H1 (cell line): ENCODE measurements around the gene CRTAP. TPM values are rescaled to one million over a fixed set of nuclear protein-coding genes. Genes with fewer than 3 reads are reported as not detected.

ENCODE experiments used
- CTCF ChIA-PET: fragments of 300-600 bp; sonication (Branson Sonifier 250); formaldehyde crosslinking; loops from one replicate; lab custom pipeline; 2021; ENCODE audit not compliant: partially characterized antibody; lab: Charles Lee
- POLR2A ChIA-PET: fragments of 300-600 bp; sonication (Branson Sonifier 250); formaldehyde crosslinking; loops from one replicate; lab custom pipeline; 2021; ENCODE audit warnings: inconsistent platforms; ENCODE audit not compliant: partially characterized antibody; lab: Charles Lee
- DNase-seq, 2 experiments: peaks; one replicate each; pipeline versions ENCODE4 v3.0.0 to v3.0.0-alpha.2; 2010 to 2022; ENCODE audit warnings: low spot score in 2 of 2, low read depth in 1 of 2, mixed read lengths in 1 of 2
- FAIRE-seq: peaks from 2 replicates; lab custom pipeline; 2011; peaks lifted over from hg19 to GRCh38; lab: Jason Lieb, UNC
- H2AFZ ChIP-seq: 2 replicates; pipeline ENCODE4 v1.8.1; 2012; ENCODE audit warnings: low read length, inconsistent platforms
- H2AK5ac ChIP-seq: 2 replicates; pipeline ENCODE4 v1.6.1; 2013; ENCODE audit warnings: low read depth, low read length
- H2BK120ac ChIP-seq: replicated peaks from 2 replicates; pipeline ENCODE3; 2013; ENCODE audit warnings: low read depth, low read length, inconsistent platforms
- H2BK12ac ChIP-seq: 2 replicates; pipeline ENCODE4 v1.6.1; 2013; ENCODE audit warnings: low read depth, low read length
- H2BK15ac ChIP-seq: 2 replicates; pipeline ENCODE4 v1.6.1; 2013; ENCODE audit warnings: low read length
- H2BK20ac ChIP-seq: 2 replicates; pipeline ENCODE4 v1.6.1; 2013; ENCODE audit warnings: low read length
- H2BK5ac ChIP-seq: 2 replicates; pipeline ENCODE4 v1.6.1; 2013; ENCODE audit warnings: low read depth, low read length
- H3K14ac ChIP-seq: 2 replicates; pipeline ENCODE4 v1.6.1; 2013; ENCODE audit warnings: inconsistent platforms; ENCODE audit not compliant: insufficient read length
- H3K18ac ChIP-seq: 2 replicates; pipeline ENCODE4 v1.6.1; 2013; ENCODE audit warnings: low read length; ENCODE audit errors: extremely low read depth
- H3K23ac ChIP-seq: 2 replicates; pipeline ENCODE4 v1.6.1; 2013; ENCODE audit warnings: inconsistent platforms; ENCODE audit not compliant: insufficient read length
- H3K23me2 ChIP-seq: 2 replicates; pipeline ENCODE4 v1.6.1; 2013; ENCODE audit warnings: low read depth, low read length
- H3K27ac ChIP-seq: 2 replicates; pipeline ENCODE4 v1.6.1; 2011; ENCODE audit warnings: low read depth, low read length, inconsistent platforms
- H3K27me3 ChIP-seq, 4 experiments: replicated peaks in 1 of 4; 1 replicate in 1 of 4; 2 replicates in 3 of 4; pipeline versions ENCODE4 v1.6.1 to v1.8.1; 2011 to 2013; ENCODE audit warnings: low read length in 3 of 4, mild to moderate bottlenecking in 3 of 4, inconsistent platforms in 2 of 4, mixed read lengths in 2 of 4, moderate library complexity in 1 of 4; ENCODE audit not compliant: control insufficient read depth in 3 of 4, insufficient read depth in 3 of 4; ENCODE audit errors: extremely low read depth in 1 of 4
- H3K36me3 ChIP-seq, 4 experiments: 2 replicates each; pipeline versions ENCODE4 v1.6.1 to v1.8.1; 2011 to 2013; ENCODE audit warnings: mild to moderate bottlenecking in 4 of 4, low read length in 3 of 4, moderate library complexity in 2 of 4, control low read depth in 1 of 4, inconsistent platforms in 1 of 4; ENCODE audit not compliant: insufficient read depth in 4 of 4, control insufficient read depth in 2 of 4
- H3K4ac ChIP-seq: replicated peaks from 2 replicates; pipeline ENCODE3; 2013; ENCODE audit warnings: low read length, low read depth, mixed read lengths, inconsistent platforms; ENCODE audit not compliant: insufficient read length
- H3K4me1 ChIP-seq, 4 experiments: replicated peaks in 1 of 4; 1 replicate in 1 of 4; 2 replicates in 3 of 4; pipeline versions ENCODE4 v1.6.1 to v1.8.1; 2011 to 2013; ENCODE audit warnings: low read length in 3 of 4, inconsistent platforms in 2 of 4, mixed read lengths in 1 of 4; ENCODE audit not compliant: insufficient read depth in 4 of 4, control insufficient read depth in 3 of 4
- H3K4me2 ChIP-seq, 2 experiments: 2 replicates each; pipeline versions ENCODE4 v1.6.1 to v1.8.1; 2011 to 2013; ENCODE audit warnings: low read depth in 2 of 2, low read length in 2 of 2, control low read depth in 1 of 2, inconsistent platforms in 1 of 2, mild to moderate bottlenecking in 1 of 2; ENCODE audit not compliant: insufficient read depth in 1 of 2
- H3K4me3 ChIP-seq, 4 experiments: fragments of 200-600, 300-600 bp in 1 of 4; sonication (generic), shearing (Covaris generic), sonication (Bioruptor Twin) in 1 of 4; 2 replicates each; pipeline versions ENCODE4 v1.5.1 to v1.8.1; 2011 to 2016; ENCODE audit warnings: low read length in 4 of 4, low read depth in 3 of 4, control low read depth in 2 of 4, inconsistent platforms in 2 of 4, mild to moderate bottlenecking in 2 of 4, mixed read lengths in 1 of 4, moderate library complexity in 1 of 4; ENCODE audit not compliant: insufficient read depth in 2 of 4; ENCODE audit errors: extremely low read depth in 1 of 4
- H3K56ac ChIP-seq: replicated peaks from 2 replicates; pipeline ENCODE3; 2013; ENCODE audit warnings: low read depth, mild to moderate bottlenecking, mixed read lengths, low read length, inconsistent platforms; ENCODE audit not compliant: insufficient read length
- H3K79me1 ChIP-seq: 2 replicates; pipeline ENCODE4 v1.6.1; 2013; ENCODE audit warnings: low read depth, low read length, control low read depth
- H3K79me2 ChIP-seq, 2 experiments: 2 replicates each; pipeline versions ENCODE4 v1.6.1 to v1.8.1; 2012 to 2013; ENCODE audit warnings: low read length in 2 of 2, mild to moderate bottlenecking in 2 of 2, inconsistent platforms in 1 of 2; ENCODE audit not compliant: insufficient read depth in 2 of 2, control insufficient read depth in 1 of 2
- H3K9ac ChIP-seq, 4 experiments: replicated peaks in 1 of 4; 1 replicate in 1 of 4; 2 replicates in 3 of 4; pipeline versions ENCODE4 v1.6.1 to v1.8.1; 2011 to 2013; ENCODE audit warnings: low read depth in 3 of 4, low read length in 3 of 4, control low read depth in 2 of 4, mild to moderate bottlenecking in 2 of 4, moderate library complexity in 2 of 4, inconsistent platforms in 1 of 4; ENCODE audit errors: extremely low read depth in 1 of 4
- H3K9me3 ChIP-seq, 2 experiments: 2 replicates each; pipeline versions ENCODE4 v1.6.1 to v1.8.1; 2012 to 2013; ENCODE audit warnings: mild to moderate bottlenecking in 2 of 2, moderate library complexity in 2 of 2, control low read depth in 1 of 2, inconsistent platforms in 1 of 2, low read depth in 1 of 2, low read length in 1 of 2, mixed read lengths in 1 of 2; ENCODE audit not compliant: insufficient read depth in 2 of 2
- H4K20me1 ChIP-seq, 2 experiments: replicated peaks in 1 of 2; 2 replicates each; pipeline versions ENCODE3 to v1.8.1; 2011 to 2013; ENCODE audit warnings: inconsistent platforms in 2 of 2, low read length in 2 of 2, mild to moderate bottlenecking in 1 of 2; ENCODE audit not compliant: insufficient read depth in 2 of 2, control insufficient read depth in 1 of 2
- H4K5ac ChIP-seq: 2 replicates; pipeline ENCODE4 v1.6.1; 2013; ENCODE audit warnings: low read length, low read depth, mixed read lengths, inconsistent platforms; ENCODE audit not compliant: insufficient read length
- H4K8ac ChIP-seq: 2 replicates; pipeline ENCODE4 v1.8.0; 2013; ENCODE audit warnings: mild to moderate bottlenecking, moderate library complexity, low read length, inconsistent platforms; ENCODE audit not compliant: insufficient read depth; ENCODE audit errors: extremely low read depth
- H4K91ac ChIP-seq: replicated peaks from 2 replicates; pipeline ENCODE3; 2013; ENCODE audit warnings: low read length, mixed read lengths, inconsistent platforms; ENCODE audit not compliant: insufficient read length
- HDAC6 ChIP-seq: IDR thresholded peaks from one replicate; pipeline ENCODE4 v1.7.1; 2012; ENCODE audit warnings: low read depth, mild to moderate bottlenecking, inconsistent platforms, low read length, moderate library complexity
- KDM4A ChIP-seq: IDR thresholded peaks from one replicate; pipeline ENCODE4 v1.7.1; 2012; ENCODE audit warnings: low read depth, mild to moderate bottlenecking, moderate library complexity, low read length, inconsistent platforms; ENCODE audit not compliant: severe bottlenecking
- NANOG ChIP-seq: IDR thresholded peaks from 2 replicates; pipeline ENCODE4 v1.6.1; 2011; ENCODE audit warnings: low read length, low read depth, mild to moderate bottlenecking, inconsistent platforms; ENCODE audit not compliant: insufficient read depth, poor library complexity, severe bottlenecking
- NRF1 ChIP-seq: IDR thresholded peaks from 2 replicates; pipeline ENCODE4 v1.6.1; 2011; ENCODE audit warnings: mild to moderate bottlenecking, low read depth, low read length, improper control_type of control experiment
- POLR2A ChIP-seq, 2 experiments: IDR thresholded peaks; 1 replicate in 1 of 2; 2 replicates in 1 of 2; pipeline ENCODE4 v1.6.1; 2011; ENCODE audit warnings: low read depth in 2 of 2, low read length in 2 of 2, mild to moderate bottlenecking in 2 of 2; ENCODE audit errors: control extremely low read depth in 1 of 2
- SAP30 ChIP-seq: fragments of 300-600 bp; sonication (generic); IDR thresholded peaks from 2 replicates; pipeline ENCODE4 v1.7.1; 2012; ENCODE audit warnings: low read length, moderate library complexity, mild to moderate bottlenecking, inconsistent platforms; ENCODE audit not compliant: insufficient read depth, insufficient replicate concordance
- SIN3A ChIP-seq, 2 experiments: IDR thresholded peaks in 1 of 2; conservative IDR thresholded peaks in 1 of 2; 2 replicates each; pipeline ENCODE4 v1.6.1; 2011 to 2012; ENCODE audit warnings: low read length in 2 of 2, improper control_type of control experiment in 1 of 2, low read depth in 1 of 2, mild to moderate bottlenecking in 1 of 2
- SUZ12 ChIP-seq: fragments of 200-600 bp; sonication (generic); IDR thresholded peaks from 2 replicates; pipeline ENCODE4 v1.6.1; 2012; ENCODE audit warnings: mild to moderate bottlenecking, inconsistent platforms, low read length, moderate library complexity, mixed read lengths
- WGBS, 2 experiments: shearing (Covaris generic) in 1 of 2; methylation state at CpG; one replicate each; pipeline versions ENCODE4 v1.1.6 to v1.1.7; 2013 to 2015; ENCODE audit warnings: low lambda C conversion rate in 2 of 2, mixed read lengths in 2 of 2, inconsistent platforms in 1 of 2, low coverage in 1 of 2, missing lambda C conversion rate in 1 of 2; ENCODE audit not compliant: insufficient replicate concordance in 2 of 2, insufficient coverage in 1 of 2, insufficient read length in 1 of 2; ENCODE audit errors: extremely low coverage in 1 of 2, missing lambda C conversion rate in 1 of 2; 5-methylcytosine and 5-hydroxymethylcytosine counted together
- polyA plus RNA-seq, 7 experiments: library from polyadenylated mRNA; depleted of rRNA in 3 of 7; stranded (reverse) in 5 of 7; unstranded in 2 of 7; fragments of >200 nt in 5 of 7; fragments of 200-250 nt in 2 of 7; gene quantifications; 1 replicate in 5 of 7; 2 replicates in 1 of 7; 4 replicates in 1 of 7; pipeline versions ENCODE4 v1.2.1 to v1.2.3, GENCODE V29; 2011 to 2013; ENCODE audit warnings: missing spikeins in 2 of 7, mixed read lengths in 2 of 7
- total RNA-seq: library from RNA; stranded (reverse); fragmentation: NEBNext Ultra II Directional; extraction: Animal tissue kit (Norgen Biotek cat#: 25700); gene quantifications from 2 replicates; pipeline ENCODE4 v1.2.1, GENCODE V29; 2021
- TF ChIP-seq, protein P1 (sequence below): IDR thresholded peaks from 2 replicates; pipeline ENCODE4 v1.6.1; 2012; ENCODE audit warnings: low read length, inconsistent platforms
- TF ChIP-seq, protein P2 (sequence below): IDR thresholded peaks from 2 replicates; pipeline ENCODE4 v1.6.1; 2011; ENCODE audit warnings: low read length, improper control_type of control experiment

Gene CRTAP
- total and polyA plus RNA-seq, 2 of the 8 experiments (the other 6 are each of a cell fraction or from before 2014, with no cell fraction given) = 159 to 188 TPM

DNA sequence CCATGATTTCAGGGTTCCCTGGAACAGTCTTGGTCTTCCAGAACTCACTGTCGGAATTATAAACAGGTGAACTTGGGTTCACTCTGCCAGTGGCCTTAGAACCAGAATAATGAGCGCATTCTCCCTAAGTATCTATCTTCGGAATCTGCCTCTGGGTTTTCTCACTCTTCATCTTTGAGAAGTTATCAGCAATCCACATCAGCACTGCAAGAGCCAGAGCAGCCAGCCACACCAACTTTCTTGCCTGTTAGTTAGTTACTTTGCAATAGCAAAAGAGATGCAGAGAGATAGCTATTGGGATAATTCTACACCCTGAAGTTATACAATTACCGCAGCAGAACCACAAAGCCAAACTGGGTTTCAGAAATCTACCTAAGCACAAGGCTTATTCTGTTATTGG, 42.6 kb upstream of the CRTAP start:
- H3K23ac ChIP-seq = no peak overlapping the region
- H2BK120ac ChIP-seq = no peak overlapping the region
- H4K5ac ChIP-seq = no peak overlapping the region
- H4K8ac ChIP-seq = no peak overlapping the region
- no peaks in the 10 kb centered on the region for H3K9me3 ChIP-seq
- H3K23me2 ChIP-seq = no peaks in the 10 kb centered on the region
- H2BK5ac ChIP-seq = no peak overlapping the region
- ChIA-PET CTCF (interaction anchor here (1.5 to 2.2 kb wide), 4 partner anchors 9 to 123 kb away, joined by 4 to 13 read pairs (median 8); no protein-coding TSS in a partner anchor), POLR2A (interaction anchor here (2.2 kb wide), 1 partner anchor 11 kb away, joined by 6 read pairs; no protein-coding TSS in a partner anchor)
- H2BK20ac ChIP-seq = no peak overlapping the region
- no peak overlapping the region for H3K56ac ChIP-seq
- H3K36me3 ChIP-seq = peaks cover 0 to 3% (median 1%) of the 10 kb centered on the region in 4 experiments; a peak in 3 of 8 replicates
- H3K4me1 ChIP-seq = peaks cover 0 to 2% (median 0%) of the 10 kb centered on the region in 4 experiments; a peak in 1 of 7 replicates
- H3K27ac ChIP-seq = no peak overlapping the region
- no peaks in the 10 kb centered on the region; the same call in 1 of the 2 replicates for H3K79me1 ChIP-seq
- H2AFZ ChIP-seq = no peak overlapping the region
- DNase-seq (no peak), FAIRE-seq (no peak)
- H3K4me2 ChIP-seq = no peak overlapping the region
- no peak overlapping the region for H2BK12ac ChIP-seq
- WGBS, 2 experiments = 94% methylated on average over 4 of the region's 4 CpGs; no CpG with 5 or more reads in 1 of the 2 experiments
- H4K91ac ChIP-seq = no peak overlapping the region
- H3K14ac ChIP-seq = no peak overlapping the region
- H2AK5ac ChIP-seq = no peak overlapping the region
- no peak overlapping the region for H3K18ac ChIP-seq
- no peaks in the 10 kb centered on the region for H4K20me1 ChIP-seq
- H3K79me2 ChIP-seq = no peaks in the 10 kb centered on the region
- H3K4ac ChIP-seq = no peak overlapping the region
- no peak overlapping the region for H2BK15ac ChIP-seq
- H3K27me3 ChIP-seq = no peaks in the 10 kb centered on the region
- H3K9ac ChIP-seq = no peak overlapping the region
- no peak overlapping the region for H3K4me3 ChIP-seq
- TF ChIP-seq, protein P1, sequence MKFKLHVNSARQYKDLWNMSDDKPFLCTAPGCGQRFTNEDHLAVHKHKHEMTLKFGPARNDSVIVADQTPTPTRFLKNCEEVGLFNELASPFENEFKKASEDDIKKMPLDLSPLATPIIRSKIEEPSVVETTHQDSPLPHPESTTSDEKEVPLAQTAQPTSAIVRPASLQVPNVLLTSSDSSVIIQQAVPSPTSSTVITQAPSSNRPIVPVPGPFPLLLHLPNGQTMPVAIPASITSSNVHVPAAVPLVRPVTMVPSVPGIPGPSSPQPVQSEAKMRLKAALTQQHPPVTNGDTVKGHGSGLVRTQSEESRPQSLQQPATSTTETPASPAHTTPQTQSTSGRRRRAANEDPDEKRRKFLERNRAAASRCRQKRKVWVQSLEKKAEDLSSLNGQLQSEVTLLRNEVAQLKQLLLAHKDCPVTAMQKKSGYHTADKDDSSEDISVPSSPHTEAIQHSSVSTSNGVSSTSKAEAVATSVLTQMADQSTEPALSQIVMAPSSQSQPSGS = no peak
- TF ChIP-seq, protein P2, sequence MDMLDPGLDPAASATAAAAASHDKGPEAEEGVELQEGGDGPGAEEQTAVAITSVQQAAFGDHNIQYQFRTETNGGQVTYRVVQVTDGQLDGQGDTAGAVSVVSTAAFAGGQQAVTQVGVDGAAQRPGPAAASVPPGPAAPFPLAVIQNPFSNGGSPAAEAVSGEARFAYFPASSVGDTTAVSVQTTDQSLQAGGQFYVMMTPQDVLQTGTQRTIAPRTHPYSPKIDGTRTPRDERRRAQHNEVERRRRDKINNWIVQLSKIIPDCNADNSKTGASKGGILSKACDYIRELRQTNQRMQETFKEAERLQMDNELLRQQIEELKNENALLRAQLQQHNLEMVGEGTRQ = no peak
- TF ChIP-seq SUZ12 (no peak), NANOG (no peak), POLR2A (IDR thresholded peaks at IDR 0.05; ENCODE audit: control extremely low read depth in 1 of 2, low read depth in 2 of 2, low read length in 2 of 2) (no peak), NRF1 (no peak), HDAC6 (no peak), SAP30 (no peak), SIN3A (conservative IDR thresholded peaks at IDR 0.05 in 1 of 2, IDR thresholded peaks at IDR 0.05 in 1 of 2; ENCODE audit: low read depth in 1 of 2, low read length in 2 of 2) (no peak), KDM4A (no peak)
